ENCODE results near the gene KLHL25. TPM values are rescaled to one million over a fixed set of nuclear protein-coding genes. Genes with fewer than 3 reads are reported as not detected.

KLHL25 gene
- polyA plus RNA-seq, 1 donor from 2014 or later, result 38.9 TPM

- no peak for TF ChIP-seq EZH2 (IDR thresholded peaks at IDR 0.05; ENCODE audit: borderline replicate concordance, insufficient read depth, low read length, poor library complexity, severe bottlenecking)
These were observed 2.5 kb downstream of the KLHL25 start (continued) for GRCh38 chr15:85792102-85792731.

GRCh38 chr15:85789496-85789875, 5.2 kb downstream of the KLHL25 start:
- Histone ChIP-seq H4K20me1 (ENCODE audit: insufficient read depth) (no peaks in the 10 kb centered on the region), H2AFZ (ENCODE audit: low read depth, low read length) (no peak overlapping the region), H3K4me3 (ENCODE audit: low read length) (no peak overlapping the region), H3K9me2 (ENCODE audit: insufficient read depth, low read length) (no peaks in the 10 kb centered on the region), H3K9ac (ENCODE audit: low read length) (no peak overlapping the region), H3K36me3 (ENCODE audit: insufficient read depth, low read length) (no peaks in the 10 kb centered on the region), H3K9me3 (ENCODE audit: low read length) (no peaks in the 10 kb centered on the region), H3K27me3 (ENCODE audit: insufficient read depth, low read depth, low read length) (no peaks in the 10 kb centered on the region), H3K27ac (ENCODE audit: low read length) (no peak overlapping the region), H3K79me2 (replicated peaks; ENCODE audit: insufficient read depth, low read length) (peaks cover 86% of the 10 kb centered on the region), H3K4me2 (ENCODE audit: low read length) (no peak overlapping the region), H3F3A (ENCODE audit: insufficient read depth, low read length, poor library complexity, severe bottlenecking) (no peaks in the 10 kb centered on the region)
- TF ChIP-seq EZH2 (IDR thresholded peaks at IDR 0.05; ENCODE audit: borderline replicate concordance, insufficient read depth, low read length, poor library complexity, severe bottlenecking) (no peak), RAD21 (conservative IDR thresholded peaks at IDR 0.05) (no peak), CTCF (IDR thresholded peaks at IDR 0.05; ENCODE audit: poor library complexity, severe bottlenecking) (no peak), SMC3 (conservative IDR thresholded peaks at IDR 0.05; ENCODE audit: poor library complexity) (no peak), POLR2AphosphoS5 (IDR thresholded peaks at IDR 0.05) (no peak), REST (IDR thresholded peaks at IDR 0.05; ENCODE audit: borderline replicate concordance) (no peak), MXI1 (conservative IDR thresholded peaks at IDR 0.05; ENCODE audit: poor library complexity, severe bottlenecking) (no peak), TAF1 (IDR thresholded peaks at IDR 0.05; ENCODE audit: low read depth) (no peak), EP300 (conservative IDR thresholded peaks at IDR 0.05; ENCODE audit: poor library complexity, severe bottlenecking) (no peak)

GRCh38 chr15:85788771-85789495, 5.8 kb downstream of the KLHL25 start:
- no peak overlapping the region for H3K4me2 ChIP-seq (ENCODE audit: low read length)

More at GRCh38 chr15:85788771-85789495, 5.8 kb downstream of the KLHL25 start:
- Histone ChIP-seq H3K9me3 (ENCODE audit: low read length) (no peaks in the 10 kb centered on the region), H3K9ac (ENCODE audit: low read length) (no peak overlapping the region), H3K4me3 (ENCODE audit: low read length) (no peak overlapping the region), H4K20me1 (ENCODE audit: insufficient read depth) (no peaks in the 10 kb centered on the region), H2AFZ (ENCODE audit: low read depth, low read length) (no peak overlapping the region), H3K27me3 (ENCODE audit: insufficient read depth, low read depth, low read length) (no peaks in the 10 kb centered on the region), H3K36me3 (ENCODE audit: insufficient read depth, low read length) (no peaks in the 10 kb centered on the region), H3K27ac (ENCODE audit: low read length) (no peak overlapping the region), H3K79me2 (replicated peaks; ENCODE audit: insufficient read depth, low read length) (peaks cover 86% of the 10 kb centered on the region), H3F3A (ENCODE audit: insufficient read depth, low read length, poor library complexity, severe bottlenecking) (no peaks in the 10 kb centered on the region), H3K9me2 (ENCODE audit: insufficient read depth, low read length) (no peaks in the 10 kb centered on the region)
- no peak for TF ChIP-seq RAD21 (conservative IDR thresholded peaks at IDR 0.05)
- TF ChIP-seq SMC3 (conservative IDR thresholded peaks at IDR 0.05; ENCODE audit: poor library complexity), result no peak
- TF ChIP-seq MXI1 (conservative IDR thresholded peaks at IDR 0.05; ENCODE audit: poor library complexity, severe bottlenecking), result no peak
- no peak for TF ChIP-seq EP300 (conservative IDR thresholded peaks at IDR 0.05; ENCODE audit: poor library complexity, severe bottlenecking)
- TF ChIP-seq EZH2 (IDR thresholded peaks at IDR 0.05; ENCODE audit: borderline replicate concordance, insufficient read depth, low read length, poor library complexity, severe bottlenecking), result no peak
- no peak for TF ChIP-seq POLR2AphosphoS5 (IDR thresholded peaks at IDR 0.05)
- no peak for TF ChIP-seq TAF1 (IDR thresholded peaks at IDR 0.05; ENCODE audit: low read depth)
- TF ChIP-seq REST (IDR thresholded peaks at IDR 0.05; ENCODE audit: borderline replicate concordance), result no peak
- TF ChIP-seq CTCF (IDR thresholded peaks at IDR 0.05; ENCODE audit: poor library complexity, severe bottlenecking), result no peak

Measured in neural cell (in vitro differentiated cells).